Suprapubic skin (tissue), 3 donors: ENCODE measurements around the gene PRPSAP2.

Experiments used
- CTCF ChIP-seq, 2 donors: fragments of 200-600 bp in 1 of 2; fragments of 450-650 bp in 1 of 2; sonication (generic) in 1 of 2; IDR thresholded peaks; one replicate each; pipeline ENCODE4 v1.5.1; 2016 to 2019; ENCODE audit warnings: antibody characterized with exemption in 2 of 2, mild to moderate bottlenecking in 1 of 2, moderate library complexity in 1 of 2
- POLR2AphosphoS5 ChIP-seq, 3 donors: sonication (generic); formaldehyde crosslinking; IDR thresholded peaks; one replicate each; pipeline ENCODE4 v1.6.1; 2017; ENCODE audit warnings: antibody characterized with exemption in 3 of 3

- TF ChIP-seq POLR2AphosphoS5 (IDR thresholded peaks at IDR 0.05) (no peak), CTCF (IDR thresholded peaks at IDR 0.05) (no peak)
Measured at GRCh38 chr17:18966831-18967624, 109.1 kb downstream of the PRPSAP2 start.
